ENCODE measurements around the gene FXYD5.

DNA sequence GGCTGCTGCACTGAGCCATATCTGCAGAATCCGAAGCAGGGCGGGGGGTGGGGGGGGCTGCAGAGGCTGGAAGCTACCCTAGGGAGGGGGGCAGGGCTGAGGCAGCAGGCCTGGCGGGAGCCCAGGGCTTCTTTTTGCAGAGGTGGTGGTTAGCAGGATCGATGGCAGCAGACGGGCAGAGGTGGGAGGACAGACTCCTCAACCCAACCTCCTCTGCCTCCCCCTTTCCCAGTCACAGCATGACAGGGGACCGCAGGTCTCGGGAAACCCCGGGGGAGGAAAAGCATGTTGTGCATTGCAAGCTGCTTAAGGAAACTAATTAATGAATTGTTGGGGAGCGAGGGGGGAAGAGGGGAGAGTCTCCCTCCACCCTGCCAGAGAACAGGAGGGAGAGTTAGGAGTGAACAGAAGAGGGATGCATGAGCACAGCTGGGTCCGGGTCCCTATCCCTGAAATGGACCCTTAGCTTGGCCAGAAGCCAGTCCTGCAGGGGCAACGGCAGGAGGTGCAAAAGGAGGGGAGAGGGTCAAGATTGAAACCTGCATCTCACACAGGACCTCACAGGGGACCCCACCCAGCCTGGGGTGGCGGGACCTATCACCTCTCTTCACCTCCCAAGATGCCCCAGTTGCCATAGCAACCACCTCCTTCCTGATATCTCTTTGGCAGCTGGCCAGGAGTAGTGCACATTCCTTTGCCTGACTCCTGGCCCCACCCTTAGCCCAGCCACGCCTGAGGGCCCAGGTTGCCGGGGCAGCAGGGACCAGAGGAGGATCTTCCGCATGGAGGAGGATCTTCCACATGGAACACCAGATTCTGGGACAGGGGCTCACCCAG, 9.7 kb upstream of the FXYD5 start:
- TF ChIP-seq YY1 (IDR thresholded peaks at IDR 0.05; ENCODE audit: insufficient read depth, insufficient read length) (no peak), ZNF274 (IDR thresholded peaks at IDR 0.05; ENCODE audit: low read depth, low read length) (no peak), SUZ12 (IDR thresholded peaks at IDR 0.05; ENCODE audit: extremely low read depth, insufficient read depth, insufficient read length) (no peak)
